ENCODE measurements around the gene TCEA3.

The TCEA3 gene

DNA sequence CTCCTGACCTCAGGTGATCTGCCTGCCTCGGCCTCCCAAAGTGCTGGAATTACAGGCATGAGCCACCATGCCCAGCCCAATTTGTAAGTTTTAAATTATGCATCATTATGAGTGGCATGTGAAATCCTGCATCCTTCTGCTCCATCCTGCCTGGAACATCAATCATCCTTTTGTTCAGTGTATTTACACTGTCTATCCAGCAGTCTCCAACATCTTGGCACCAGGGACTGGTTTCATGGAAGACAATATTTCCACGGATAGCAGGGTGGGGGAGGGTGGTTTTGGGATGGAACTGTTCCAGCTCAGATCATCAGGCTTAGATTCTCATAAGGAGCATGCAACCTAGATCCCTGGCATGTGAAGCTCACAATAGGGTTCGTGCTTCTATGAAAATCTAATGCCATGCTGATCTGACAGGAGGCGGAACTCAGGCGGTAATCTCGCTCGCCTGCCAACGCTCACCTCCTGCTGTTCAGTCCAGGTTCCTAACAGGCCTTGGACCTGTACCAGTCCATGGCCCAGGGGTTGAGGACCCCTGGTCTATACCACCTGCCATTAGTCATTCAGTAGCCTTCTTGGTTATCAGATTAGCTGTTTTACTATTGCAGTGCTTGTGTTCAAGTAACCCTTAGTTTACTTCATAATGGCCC, 22.2 kb upstream of the TCEA3 start:
- DNase-seq: no peak

DNA sequence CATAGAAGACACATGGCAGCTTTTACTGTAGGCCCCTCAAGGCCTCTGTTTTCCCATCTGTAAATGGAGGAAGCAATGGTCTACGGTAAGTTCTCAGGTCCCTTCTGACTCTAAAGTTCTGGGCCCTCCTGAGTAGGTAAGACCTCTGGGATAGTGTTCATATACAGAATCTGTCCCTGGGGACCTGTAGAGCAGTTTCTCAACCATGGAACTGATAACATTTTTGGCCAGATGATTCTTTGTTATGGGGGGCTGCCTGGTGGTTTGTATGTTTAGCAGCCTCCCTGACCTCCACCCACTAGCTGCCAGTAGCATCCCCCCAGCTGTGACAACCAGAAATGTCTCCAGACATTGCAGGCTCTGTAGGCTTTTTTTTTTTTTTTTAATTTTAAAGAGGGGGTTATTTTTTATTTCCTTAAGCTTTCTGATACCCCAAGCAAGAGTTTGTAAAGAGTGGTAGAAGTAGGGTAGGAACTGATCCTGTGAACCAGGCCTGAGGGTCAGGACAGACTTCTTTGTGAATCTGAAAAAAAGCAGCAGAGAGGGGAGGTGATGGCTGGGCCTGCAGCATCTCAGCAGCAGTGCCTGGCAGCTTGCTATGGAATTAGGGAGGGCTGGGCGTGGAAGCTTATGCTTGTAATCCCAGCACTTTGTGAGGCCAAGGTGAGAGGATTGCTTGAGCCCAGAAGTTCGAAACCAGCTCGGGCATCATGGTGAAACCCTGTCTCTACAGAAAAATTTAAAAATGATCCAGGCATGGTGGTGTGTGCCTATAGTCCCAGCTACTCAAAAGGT, 20.2 kb upstream of the TCEA3 start:
- no peak for DNase-seq

DNA sequence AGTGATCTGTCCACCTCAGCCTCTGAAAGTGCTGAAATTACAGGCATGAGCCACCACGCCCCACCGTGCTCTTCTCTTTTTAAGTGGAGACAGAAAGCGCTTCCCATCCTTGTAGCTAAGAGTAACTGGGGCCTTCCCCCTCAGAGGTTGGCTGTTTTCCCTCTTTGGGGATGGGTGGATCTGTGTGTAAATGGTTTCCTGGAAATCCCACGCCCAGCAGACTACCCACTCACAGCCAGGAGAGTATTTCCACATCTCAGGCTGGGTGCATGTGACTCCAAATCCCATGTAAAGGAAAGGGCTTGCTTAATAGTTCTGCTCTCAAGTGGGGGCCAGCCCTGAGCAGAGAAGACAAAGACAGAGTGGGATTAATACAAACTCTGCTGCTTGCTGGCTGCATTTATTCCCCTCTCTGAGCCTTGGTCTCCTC, 19.6 kb upstream of the TCEA3 start:
- DNase-seq: no peak

DNA sequence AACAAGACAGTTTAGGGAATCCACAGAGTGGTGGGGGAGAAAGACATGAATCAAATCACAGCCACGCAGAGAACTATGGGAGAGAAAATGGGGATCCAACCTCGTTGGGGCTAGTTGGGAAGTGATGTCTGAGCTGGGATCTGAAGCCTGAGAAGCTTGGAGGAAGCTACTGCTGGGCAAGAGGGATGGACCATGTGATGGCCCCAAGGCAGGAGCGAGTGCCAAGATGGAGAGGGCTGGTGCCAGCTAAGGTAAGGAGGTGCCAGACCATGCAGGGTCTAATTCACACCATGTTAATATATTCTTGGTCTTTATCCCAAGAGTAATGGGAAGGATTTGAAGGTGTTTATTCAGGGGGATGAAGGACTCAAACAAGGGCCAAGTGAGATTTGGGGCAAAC, 18.2 kb upstream of the TCEA3 start:
- no peak for DNase-seq

DNA sequence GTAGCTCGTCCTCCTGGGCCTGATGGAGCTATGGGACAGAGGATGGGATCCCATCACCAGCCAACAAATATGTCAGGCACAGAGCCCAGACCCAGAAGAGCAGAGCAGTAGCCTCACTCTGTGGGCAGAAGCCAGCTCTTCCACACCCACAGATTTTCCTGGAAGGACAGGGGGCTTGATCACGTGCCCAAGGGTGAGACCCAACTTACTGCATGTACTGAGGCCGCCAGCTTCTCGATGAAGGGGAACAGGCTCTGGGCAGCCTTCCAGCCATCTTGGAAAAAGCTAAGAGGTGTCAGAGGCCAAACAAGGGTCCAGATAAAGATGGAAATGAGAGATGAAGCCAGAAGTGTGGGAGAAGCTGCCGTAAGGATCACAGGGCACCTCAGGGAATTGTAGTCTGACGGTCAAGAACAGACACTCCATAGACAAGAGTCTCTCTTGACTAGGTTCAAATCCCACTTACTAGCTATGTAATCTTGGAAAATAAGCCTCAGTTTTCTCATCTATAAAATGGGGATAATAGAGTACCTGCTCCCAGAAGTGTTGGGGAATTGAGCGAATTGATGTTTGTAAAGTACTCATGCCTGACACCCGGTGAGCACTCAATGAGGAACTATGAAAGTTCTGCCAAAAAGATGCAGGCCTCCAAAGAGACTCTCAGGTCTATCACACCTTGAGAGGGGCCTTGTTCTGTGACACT, 17.0 kb upstream of the TCEA3 start:
- no peak for DNase-seq

DNA sequence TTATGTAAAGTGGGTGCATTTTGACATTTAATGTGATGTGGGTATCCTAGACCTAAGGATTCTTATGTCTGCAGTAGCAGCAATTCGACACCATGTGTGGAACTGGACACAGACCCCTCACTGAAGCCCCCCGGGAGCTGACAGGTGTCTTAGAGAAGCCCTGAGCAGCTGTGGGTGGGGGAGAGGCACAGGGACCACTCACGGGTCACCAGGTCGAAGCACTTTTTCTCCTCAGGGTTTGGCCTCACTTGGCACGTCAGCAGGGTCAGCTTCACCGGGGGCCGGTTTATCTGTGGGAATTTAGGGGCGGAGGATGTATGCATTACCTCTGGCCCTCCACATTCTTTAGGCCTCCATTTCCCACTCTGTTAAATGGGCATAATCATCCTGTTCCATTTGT, 14.0 kb upstream of the TCEA3 start:
- no peak for DNase-seq

DNA sequence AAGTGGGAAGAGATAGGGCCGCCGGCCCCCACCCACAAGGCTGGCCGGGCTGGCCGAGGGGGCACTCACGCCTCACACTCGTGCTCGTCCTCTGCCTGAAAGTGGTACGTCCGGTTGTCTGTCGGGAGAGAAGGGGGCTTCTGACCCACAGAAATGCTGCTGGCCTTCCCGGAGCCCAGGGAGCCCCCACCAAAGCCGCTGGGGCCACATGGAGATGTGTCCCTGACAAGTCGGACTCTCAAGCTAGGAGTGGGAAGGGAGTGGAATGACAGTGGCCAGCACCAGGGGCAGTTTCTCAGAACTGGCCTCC, 12.8 kb upstream of the TCEA3 start:
- DNase-seq: no peak

DNA sequence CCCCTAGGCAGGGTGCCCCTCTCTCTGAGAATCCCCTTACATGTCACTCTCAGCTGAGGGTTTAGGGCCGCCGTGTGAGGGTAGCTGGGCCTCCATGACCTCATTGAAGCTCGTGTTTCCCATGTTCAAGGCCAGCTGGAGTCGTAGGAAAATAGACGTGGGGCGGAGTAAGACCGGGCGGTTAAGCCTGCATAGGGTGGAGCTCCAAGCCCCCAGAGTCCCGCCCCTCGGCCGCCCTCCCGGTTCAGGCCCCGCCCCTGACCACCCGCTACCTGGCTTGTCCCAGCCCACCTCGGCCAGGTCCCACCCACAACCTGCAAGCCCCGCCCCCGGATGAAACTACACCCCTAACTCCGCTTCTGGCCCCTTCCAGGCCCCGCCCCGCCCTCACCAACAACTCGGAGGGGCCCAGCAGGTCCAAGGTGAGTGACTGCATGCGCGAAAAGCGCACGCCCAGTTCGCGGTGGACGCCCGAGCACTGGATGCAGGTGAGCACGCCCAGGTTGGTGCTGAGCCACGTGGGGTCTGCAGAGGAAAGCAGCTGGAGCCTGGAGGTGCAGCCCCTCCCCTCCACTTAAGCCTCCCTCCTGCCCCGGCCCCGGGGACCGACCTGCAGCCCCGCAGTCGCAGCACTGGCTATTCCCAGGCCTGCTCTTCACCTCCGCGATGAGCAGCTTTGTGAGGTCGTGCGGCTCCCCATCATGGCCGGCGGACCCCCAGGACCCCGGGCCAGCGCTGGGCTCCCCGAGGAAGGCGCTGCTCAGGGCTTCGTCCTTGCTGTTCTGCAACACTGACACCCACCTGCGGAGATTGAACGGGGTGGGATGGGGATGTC, 12.2 kb upstream of the TCEA3 start:
- DNase-seq: peak in 1 of 2 experiments; percentile 10

DNA sequence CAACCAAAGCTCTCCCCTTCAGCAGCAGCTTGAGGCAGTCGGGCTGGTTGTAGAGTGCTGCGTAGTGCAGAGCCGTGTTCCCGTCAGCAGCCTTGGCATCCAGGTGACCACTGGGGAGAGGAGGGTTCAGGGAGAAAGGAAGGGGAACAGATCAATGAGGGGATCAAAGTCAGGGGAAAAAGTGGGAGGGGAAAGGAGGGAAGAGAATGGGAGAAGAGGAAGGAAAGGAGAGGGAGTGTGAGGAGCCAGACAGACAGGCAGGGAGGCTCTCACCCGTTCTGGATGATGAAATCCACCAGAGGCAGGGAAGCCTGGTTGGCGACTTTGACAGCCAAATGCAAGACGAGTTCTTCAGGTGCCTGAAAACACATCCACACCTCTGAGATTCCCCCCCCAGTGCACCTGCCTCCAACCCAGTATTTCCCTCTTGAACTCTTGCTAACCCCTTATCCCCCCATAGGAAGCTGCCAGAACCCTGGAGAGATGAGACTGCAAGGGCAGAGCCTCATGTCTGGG, 9.8 kb upstream of the TCEA3 start:
- no peak for DNase-seq

DNA sequence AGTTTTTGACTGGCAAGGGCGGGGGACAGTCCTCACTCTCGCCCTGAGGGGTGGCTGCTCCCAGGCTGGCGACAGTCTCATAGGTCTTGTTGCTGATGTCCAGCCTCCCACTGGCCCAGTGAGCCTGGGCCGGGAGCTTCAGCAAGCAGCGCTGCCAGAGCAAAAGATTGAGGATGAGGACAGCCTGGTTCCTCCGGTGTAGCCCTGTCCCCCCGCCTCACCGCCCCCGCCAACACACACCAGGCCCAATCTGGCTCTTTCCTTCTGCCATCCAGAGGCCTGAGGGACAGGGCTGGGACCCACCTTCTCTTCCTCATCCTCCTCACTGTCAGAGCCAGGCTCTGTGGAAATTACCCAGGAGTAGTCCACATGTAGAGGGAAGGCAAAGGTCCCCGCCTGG, 8.6 kb upstream of the TCEA3 start:
- no peak for DNase-seq

DNA sequence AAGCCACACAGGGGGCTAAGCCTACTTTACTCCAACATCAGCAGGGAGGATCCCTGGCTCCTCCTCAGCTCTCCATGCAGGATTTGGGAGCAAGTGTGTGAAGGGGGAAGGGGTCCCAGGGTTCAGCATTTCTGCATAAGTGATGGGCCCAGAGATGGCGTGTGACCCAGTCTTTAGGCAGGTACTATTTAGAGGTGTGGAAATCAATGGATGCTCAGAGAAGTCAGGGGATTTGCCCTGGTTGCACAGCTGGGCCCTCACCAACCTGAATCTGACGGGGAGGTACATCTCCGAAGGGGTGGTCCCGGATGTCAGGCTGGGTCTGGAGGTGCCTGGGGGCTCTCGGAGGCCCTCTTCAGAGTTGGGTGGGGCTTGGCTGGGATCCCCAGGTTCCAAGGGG, 6.9 kb upstream of the TCEA3 start:
- no peak for DNase-seq

DNA sequence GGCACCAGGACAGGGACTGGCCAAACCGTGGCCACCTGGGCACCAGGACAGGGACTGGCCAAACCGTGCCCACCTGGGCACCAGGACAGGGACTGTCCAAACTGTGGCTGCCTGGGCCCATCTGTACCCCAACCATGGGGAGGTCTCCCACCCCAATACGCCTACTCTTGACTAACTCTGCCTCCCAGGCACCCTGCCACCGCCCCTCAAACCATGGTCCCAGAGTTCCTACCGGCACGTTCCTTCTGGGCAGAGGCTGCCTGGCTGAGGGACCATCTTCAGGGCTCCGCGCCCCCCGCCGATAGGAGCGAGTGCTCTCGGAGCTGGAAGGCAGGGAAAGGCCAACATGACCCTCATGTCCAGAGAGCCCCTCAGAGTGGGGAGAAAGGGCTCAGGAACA, 6.3 kb upstream of the TCEA3 start:
- no peak for DNase-seq

DNA sequence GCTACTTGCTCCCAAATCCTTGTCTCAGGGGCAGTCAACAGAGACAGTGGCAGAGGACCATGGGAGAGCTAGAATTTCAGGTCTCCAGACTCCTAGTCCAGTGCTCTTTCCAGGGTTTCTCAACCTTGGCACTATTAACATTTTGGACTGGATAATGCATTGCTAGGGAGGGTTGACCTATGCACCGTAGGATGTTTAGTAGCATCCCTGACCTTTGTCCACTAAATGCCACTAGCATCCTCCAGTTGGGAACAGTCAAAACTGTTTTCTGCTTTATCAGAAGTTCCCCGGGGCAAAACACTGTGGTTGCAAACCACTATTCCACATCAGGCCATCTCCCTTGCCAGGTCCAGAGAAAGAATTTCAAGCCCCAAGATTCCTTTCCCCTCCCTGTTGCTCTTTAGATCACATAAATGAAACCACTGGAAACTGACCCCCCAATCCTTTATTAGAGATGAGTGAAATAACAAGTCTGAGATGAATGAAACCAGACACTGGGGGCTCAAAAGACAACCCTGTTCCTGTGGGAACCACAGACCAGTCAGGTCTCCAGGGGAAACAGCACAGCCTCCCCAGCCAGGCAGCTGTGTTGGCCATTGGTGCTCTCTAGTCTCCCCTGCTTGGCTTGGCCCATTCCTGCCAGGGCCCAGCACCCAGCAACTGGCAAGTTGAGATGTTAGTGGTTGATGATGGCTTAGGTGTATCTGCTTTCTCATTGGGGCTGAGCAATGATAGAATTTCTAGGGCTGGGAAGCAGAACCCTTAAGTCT, 3.8 kb upstream of the TCEA3 start:
- no peak for DNase-seq

DNA sequence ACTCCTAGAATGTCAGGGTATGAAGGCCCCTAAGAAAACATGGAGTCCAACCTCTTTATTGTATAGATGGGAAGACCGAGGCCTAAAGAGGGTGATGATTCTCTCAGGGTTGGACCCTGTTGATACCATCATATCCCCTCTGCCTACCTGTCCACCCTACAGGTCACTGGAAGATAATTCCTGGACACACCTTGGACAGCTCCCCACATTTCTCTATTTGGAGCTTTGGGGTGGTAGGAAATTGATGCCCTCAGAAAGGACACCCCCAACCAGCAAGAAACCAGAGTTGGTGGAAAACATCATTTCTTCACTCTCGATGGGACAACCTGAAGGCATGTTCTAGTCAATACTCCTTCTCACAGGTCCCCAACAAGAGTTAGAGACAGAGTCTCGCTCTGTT, 3.0 kb upstream of the TCEA3 start:
- DNase-seq: no peak

DNA sequence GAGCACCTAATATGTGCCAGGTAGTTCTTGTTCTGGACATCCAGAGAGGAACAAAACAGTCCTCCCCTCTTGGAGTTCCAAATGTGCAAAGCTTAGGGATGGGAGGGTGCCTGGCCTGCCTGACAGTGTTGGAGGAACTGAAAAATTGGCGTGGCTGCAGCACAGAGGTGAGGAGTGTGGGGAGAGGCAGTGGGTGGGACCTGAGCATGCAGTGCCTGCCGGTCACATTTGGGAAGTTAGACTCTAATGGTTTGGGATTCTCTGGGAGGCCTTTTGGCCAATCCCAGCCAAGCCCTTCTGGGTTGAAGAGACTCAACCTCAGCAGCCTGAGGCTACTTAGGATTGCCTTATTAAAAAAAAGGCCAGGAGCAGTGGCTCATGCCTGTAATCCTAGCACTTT, 2.3 kb upstream of the TCEA3 start:
- DNase-seq: no peak

DNA sequence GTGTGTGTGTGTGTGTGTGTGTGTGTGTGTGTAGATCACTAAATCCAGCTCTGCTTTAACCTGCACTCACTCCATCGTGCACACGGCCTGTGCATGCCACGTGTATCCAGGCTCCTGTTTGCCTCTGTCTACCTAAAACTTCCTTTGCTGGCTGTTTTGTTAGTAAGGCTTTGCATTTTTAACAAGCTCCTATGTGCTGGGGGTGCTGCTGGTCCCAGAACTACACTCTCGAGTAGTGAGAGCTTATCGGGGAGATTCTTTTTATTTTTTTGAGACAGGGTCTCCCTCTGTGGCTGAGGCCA, 596 bp upstream of the TCEA3 start:
- DNase-seq: no peak

DNA sequence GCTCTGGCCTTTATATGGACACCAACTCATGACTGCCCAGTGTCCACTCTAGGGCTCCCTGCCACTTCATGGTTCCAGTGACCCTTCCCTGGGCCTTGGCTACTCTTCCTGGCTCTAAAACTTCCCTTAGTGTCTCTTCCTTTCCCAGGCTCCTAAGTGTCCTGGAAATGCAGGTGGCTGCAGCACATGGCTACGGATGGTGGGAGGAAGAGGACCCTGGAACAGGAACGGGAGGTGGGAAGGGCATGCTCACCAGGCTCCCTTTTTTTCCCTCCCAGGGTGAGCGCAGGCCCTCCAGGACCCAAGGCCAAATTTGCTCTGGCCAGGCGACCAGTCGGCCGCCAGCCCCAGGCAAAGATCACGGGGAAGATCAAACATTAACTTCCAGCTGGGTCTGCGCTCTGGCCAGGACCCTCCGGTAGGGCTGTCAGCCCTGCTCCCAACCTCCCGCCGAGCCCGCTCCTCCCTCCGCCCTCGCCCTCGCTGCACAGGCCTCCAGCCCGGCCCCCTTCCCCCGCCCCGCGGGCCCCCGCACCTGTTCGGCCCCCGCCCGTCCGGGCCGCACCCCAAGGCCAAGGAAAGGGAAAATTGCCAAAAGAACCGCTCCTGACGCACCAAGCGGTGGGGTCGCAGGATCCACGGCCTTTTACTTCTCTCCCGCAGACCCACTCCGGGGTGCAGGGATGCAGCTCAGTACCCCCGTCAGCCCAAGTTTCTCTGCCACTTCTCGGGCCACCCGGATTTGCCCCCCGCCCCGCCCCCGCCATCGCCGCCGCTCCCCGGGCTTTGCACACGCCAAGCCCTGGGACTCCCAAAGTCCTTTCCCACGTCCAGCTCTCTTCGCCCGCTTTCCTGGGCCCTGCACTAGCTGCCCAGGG, 894 bp downstream of the TCEA3 start:
- peak in 1 of 2 experiments; percentile 11 for DNase-seq

DNA sequence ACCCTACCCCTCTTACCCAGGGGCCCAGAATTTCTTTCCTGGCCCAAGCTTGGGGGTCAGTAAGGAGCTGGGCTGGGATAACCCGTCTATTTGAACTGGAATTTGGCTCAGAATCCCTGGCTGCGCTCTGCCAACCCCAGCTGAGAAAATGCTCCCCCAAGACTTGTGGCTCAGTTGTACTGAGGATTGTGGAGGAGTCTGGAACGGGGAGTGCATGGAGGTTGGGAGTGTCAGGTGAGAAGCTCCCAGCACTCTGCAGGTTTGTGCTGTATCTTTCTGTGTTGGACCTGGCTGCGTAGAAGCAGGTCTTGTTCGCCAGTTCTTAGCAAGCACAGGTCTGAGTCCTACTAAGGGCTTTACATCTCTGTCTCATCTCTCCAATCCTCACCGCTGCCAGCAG, 1.6 kb downstream of the TCEA3 start:
- DNase-seq: no peak

DNA sequence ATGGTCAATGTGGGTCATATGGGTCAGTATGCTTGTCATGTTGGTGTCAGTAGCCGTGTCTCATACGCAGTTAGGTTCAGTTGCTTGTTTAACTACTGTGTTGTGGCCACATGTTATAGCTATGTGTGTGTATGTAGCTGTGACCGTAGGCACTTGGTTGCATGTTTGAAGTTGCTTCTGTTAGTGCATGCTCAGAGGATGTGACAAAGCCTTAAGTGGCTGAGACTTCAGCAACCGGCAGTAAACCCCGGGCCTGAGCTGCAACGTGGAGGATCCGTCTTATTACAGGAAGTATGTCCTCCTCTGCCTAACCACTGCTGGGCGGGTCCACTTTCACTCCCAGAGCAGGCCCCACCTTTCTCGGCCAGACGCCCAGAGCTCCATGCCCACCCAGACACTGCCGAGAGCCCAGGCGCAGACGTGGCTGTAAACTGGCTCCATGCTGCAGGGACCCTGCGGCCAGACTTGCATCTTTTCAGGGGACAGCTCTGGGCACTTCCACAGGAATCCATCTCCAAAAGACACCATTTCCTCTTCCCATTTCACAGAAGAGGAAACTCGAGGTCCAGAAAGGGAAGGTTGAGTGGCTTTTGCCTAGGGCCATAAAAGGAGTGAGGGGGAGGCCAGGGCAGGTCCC, 2.2 kb downstream of the TCEA3 start:
- peak; percentile 19 to 30 for DNase-seq

DNA sequence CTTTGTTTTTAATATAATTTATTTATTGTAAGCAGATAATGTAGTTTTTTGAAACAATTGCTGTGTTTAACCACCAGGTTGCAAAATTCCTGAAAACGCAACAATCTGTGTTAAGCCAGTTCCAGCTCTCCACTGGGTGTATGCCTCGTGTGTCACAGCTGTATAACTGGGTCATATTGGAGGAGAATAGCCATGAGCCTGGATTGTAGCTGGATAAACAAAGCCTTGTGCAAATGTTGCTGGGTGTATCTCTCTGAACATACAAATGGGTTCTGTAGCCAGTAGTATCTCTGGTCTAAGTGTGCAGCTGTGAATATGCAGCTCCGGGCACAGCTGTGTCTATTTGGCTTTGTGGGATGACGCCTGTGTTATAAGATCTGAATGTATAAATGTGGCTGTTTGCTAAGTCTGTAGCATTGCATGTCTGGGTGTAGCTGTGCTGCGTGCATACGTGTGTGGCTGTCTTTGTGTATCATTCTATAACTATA, 2.8 kb downstream of the TCEA3 start:
- no peak for DNase-seq

DNA sequence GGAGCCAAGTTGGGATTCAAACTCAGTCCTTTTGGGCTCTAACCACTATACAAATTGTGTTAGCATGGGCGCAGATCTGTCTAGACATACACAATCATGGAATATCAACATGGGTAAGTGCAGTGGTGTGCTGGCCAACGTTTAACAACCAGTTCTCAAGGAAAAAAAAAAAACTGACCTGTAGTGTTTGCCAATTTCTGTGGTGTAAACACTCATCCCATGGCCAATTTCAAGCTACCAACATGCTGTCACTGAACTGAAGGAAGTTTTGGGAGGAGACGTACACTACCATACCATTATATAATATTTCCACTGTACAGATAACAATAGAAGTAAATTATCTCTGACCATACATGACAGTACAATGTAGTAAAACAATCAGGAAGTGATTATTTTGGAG, 3.2 kb downstream of the TCEA3 start:
- DNase-seq: no peak

Measured in activated CD4-positive, alpha-beta T cell treated with anti-CD3 and anti-CD28 coated beads, Interleukin-2, amount 50 U/mL, for 4 hours (primary cell).